ENCODE measurements around the gene PKP4.

PKP4 gene

DNA sequence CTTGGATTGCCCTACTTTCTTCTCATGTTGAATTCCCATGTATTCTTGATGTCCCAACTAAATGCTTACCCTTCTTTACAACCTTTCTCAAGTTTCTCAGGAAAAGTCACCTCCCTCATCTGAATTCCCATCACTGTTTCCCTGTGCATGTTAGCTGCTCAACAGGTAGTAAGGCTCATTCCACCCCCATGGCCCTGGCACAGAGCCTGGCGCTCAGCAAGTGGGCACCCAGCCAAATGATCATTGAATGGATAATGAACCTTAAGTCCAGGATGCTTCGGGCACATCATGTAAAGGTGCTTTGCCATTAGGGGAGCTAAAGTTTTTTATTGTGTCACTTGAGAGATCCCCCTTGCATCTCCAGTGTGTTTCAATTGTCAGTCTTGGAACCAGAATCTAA is 124.0 kb downstream of the PKP4 start:
- no peak overlapping the region for H3K27ac ChIP-seq (ENCODE audit: insufficient read depth, low read length, poor library complexity, severe bottlenecking)
- H3K36me3 ChIP-seq (ENCODE audit: control insufficient read depth, insufficient read depth, low read length): no peaks in the 10 kb centered on the region
- no peak for DNase-seq

DNA sequence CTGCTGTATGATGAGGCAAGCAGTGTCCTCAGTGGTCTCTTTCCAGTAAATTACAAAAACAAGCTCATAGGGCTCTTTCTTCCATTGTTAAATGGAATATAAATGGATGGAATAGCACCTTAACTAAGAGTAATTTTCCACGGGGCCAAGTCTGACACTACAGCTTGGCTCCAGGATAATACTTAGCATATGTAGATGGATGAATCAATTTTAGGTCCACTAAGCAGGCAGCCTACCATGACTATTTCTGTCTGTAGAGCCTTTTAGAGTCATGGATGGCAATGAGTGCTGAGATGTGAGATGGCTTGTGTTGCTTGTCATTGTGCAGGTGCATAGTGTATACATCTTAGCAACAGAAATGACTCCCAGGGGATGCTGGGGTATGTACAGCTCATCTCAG is 125.9 kb downstream of the PKP4 start:
- Histone ChIP-seq H3K27ac (ENCODE audit: insufficient read depth, low read length, poor library complexity, severe bottlenecking) (no peak overlapping the region), H3K27me3 (replicated peaks; ENCODE audit: control insufficient read depth, insufficient read depth, low read length, poor library complexity, severe bottlenecking) (no peaks in the 10 kb centered on the region), H3K36me3 (ENCODE audit: control insufficient read depth, insufficient read depth, low read length) (no peaks in the 10 kb centered on the region), H3K4me1 (ENCODE audit: control insufficient read depth, insufficient read depth, low read length, poor library complexity, severe bottlenecking) (no peaks in the 10 kb centered on the region), H3K9me3 (ENCODE audit: control insufficient read depth, low read length) (no peaks in the 10 kb centered on the region), H3K4me3 (ENCODE audit: insufficient read depth, low read depth, low read length, poor library complexity, severe bottlenecking) (no peak overlapping the region)
- no peak for DNase-seq

More for the DNA sequence above, 124.0 kb downstream of the PKP4 start:
- Histone ChIP-seq H3K4me1 (ENCODE audit: control insufficient read depth, insufficient read depth, low read length, poor library complexity, severe bottlenecking) (no peaks in the 10 kb centered on the region), H3K27me3 (replicated peaks; ENCODE audit: control insufficient read depth, insufficient read depth, low read length, poor library complexity, severe bottlenecking) (no peaks in the 10 kb centered on the region), H3K9me3 (ENCODE audit: control insufficient read depth, low read length) (no peaks in the 10 kb centered on the region), H3K4me3 (ENCODE audit: insufficient read depth, low read depth, low read length, poor library complexity, severe bottlenecking) (no peak overlapping the region)

DNA sequence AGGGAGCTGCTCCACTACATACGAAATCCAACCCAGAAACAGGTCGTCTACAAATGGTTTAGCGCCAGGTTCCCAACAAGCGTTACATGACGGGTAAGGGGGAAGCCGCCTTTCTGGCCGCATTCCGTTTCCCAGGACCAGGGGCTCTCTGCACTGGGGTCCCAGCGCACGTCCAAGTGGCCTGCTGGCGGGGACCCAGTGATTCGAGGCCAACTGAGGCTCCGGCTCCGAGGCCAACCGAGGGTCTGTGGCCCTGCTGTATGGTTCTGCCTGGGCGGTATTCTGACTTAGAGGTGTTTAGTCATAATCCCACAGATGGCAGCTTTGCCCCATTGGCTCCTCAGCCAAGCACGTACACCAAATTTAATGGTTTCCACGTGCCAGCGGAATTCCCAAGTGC is 127.2 kb downstream of the PKP4 start:
- Histone ChIP-seq H3K9me3 (ENCODE audit: control insufficient read depth, low read length) (no peaks in the 10 kb centered on the region), H3K4me3 (ENCODE audit: insufficient read depth, low read depth, low read length, poor library complexity, severe bottlenecking) (no peak overlapping the region), H3K27me3 (replicated peaks; ENCODE audit: control insufficient read depth, insufficient read depth, low read length, poor library complexity, severe bottlenecking) (no peaks in the 10 kb centered on the region), H3K27ac (ENCODE audit: insufficient read depth, low read length, poor library complexity, severe bottlenecking) (no peak overlapping the region), H3K36me3 (ENCODE audit: control insufficient read depth, insufficient read depth, low read length) (no peaks in the 10 kb centered on the region), H3K4me1 (ENCODE audit: control insufficient read depth, insufficient read depth, low read length, poor library complexity, severe bottlenecking) (no peaks in the 10 kb centered on the region)
- no peak for DNase-seq

DNA sequence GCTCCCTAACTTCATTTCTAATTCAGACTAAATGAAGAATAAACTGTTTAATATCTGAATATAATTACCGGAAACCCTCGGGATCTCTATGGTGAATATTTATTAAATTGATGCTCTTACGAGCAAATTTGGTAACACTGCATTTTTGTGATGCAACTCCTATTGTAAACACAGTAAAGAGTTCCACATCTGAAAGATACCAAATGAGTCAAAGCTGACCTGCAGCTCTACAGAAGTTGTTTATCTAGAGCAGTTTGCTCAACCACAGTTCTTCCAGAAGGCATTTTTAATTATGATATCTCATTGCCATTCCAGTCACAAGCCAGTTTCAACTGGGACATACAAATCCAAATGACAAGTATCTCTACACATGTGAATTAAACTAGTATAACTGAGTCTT is 129.7 kb downstream of the PKP4 start:
- H3K4me3 ChIP-seq (ENCODE audit: insufficient read depth, low read depth, low read length, poor library complexity, severe bottlenecking): no peak overlapping the region
- H3K36me3 ChIP-seq (ENCODE audit: control insufficient read depth, insufficient read depth, low read length): no peaks in the 10 kb centered on the region
- no peaks in the 10 kb centered on the region for H3K9me3 ChIP-seq (ENCODE audit: control insufficient read depth, low read length)
- H3K27ac ChIP-seq (ENCODE audit: insufficient read depth, low read length, poor library complexity, severe bottlenecking): no peak overlapping the region
- no peaks in the 10 kb centered on the region for H3K4me1 ChIP-seq (ENCODE audit: control insufficient read depth, insufficient read depth, low read length, poor library complexity, severe bottlenecking)
- no peak for DNase-seq
- no peaks in the 10 kb centered on the region for H3K27me3 ChIP-seq (replicated peaks; ENCODE audit: control insufficient read depth, insufficient read depth, low read length, poor library complexity, severe bottlenecking)

DNA sequence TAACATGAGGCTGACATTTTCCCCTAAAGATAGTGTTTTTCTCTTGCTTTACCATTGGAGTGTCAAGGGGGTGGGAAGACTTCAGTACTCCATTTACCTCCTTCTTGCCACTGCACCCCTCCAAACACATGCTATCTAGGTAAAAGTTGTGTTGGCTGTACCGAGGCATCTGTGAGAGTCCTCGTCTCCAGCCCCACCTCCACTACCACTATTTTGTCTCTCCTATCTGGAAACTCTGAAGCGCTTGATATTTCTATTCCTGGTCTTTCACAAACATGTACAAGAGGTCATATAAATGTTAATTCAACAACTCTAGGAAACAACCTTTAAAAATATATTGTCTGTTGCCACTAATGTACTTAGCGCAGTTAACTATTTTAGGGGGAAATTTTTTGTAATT is 132.6 kb downstream of the PKP4 start:
- no peak overlapping the region for H3K27ac ChIP-seq (ENCODE audit: insufficient read depth, low read length, poor library complexity, severe bottlenecking)
- no peaks in the 10 kb centered on the region for H3K27me3 ChIP-seq (replicated peaks; ENCODE audit: control insufficient read depth, insufficient read depth, low read length, poor library complexity, severe bottlenecking)
- no peak overlapping the region for H3K4me3 ChIP-seq (ENCODE audit: insufficient read depth, low read depth, low read length, poor library complexity, severe bottlenecking)
- no peaks in the 10 kb centered on the region for H3K9me3 ChIP-seq (ENCODE audit: control insufficient read depth, low read length)
- no peaks in the 10 kb centered on the region for H3K36me3 ChIP-seq (ENCODE audit: control insufficient read depth, insufficient read depth, low read length)
- H3K4me1 ChIP-seq (ENCODE audit: control insufficient read depth, insufficient read depth, low read length, poor library complexity, severe bottlenecking): no peaks in the 10 kb centered on the region
- DNase-seq: no peak

DNA sequence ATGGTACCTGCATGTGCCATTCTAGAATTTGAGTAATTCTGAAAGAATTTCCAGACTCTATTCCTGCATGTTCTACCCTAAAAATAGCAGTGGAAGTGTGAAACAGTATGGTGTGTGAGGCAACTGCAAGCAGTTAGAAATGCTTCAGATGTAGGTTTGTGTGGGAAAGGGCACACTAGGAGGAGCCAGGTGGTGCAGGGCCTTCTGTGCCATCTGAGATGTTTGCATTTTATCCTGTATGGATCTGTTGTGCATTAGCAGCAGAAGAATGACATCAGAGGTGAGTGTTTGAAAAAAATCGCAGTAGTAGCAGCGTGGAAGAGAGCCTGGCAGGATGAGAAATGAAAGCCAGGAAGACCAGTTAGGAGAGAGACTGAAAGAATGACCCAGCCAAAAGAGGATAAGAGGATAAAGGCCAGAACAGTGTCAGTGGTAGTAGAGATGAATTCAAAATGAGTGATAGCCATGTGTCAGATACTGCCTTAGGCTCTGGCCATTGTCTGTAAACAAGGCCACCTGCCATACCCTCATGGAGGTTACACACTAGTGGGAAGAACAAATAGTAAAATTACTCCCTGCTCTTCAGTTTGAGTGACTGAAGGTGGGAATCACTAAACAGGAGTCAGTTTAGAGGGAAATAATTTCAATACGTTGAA is 142.2 kb downstream of the PKP4 start:
- DNase-seq: no peak
- no peaks in the 10 kb centered on the region for H3K27me3 ChIP-seq (replicated peaks; ENCODE audit: control insufficient read depth, insufficient read depth, low read length, poor library complexity, severe bottlenecking)
- no peaks in the 10 kb centered on the region for H3K4me1 ChIP-seq (ENCODE audit: control insufficient read depth, insufficient read depth, low read length, poor library complexity, severe bottlenecking)
- H3K9me3 ChIP-seq (ENCODE audit: control insufficient read depth, low read length): no peaks in the 10 kb centered on the region
- H3K36me3 ChIP-seq (ENCODE audit: control insufficient read depth, insufficient read depth, low read length): no peaks in the 10 kb centered on the region
- no peak overlapping the region for H3K27ac ChIP-seq (ENCODE audit: insufficient read depth, low read length, poor library complexity, severe bottlenecking)
- no peak overlapping the region for H3K4me3 ChIP-seq (ENCODE audit: insufficient read depth, low read depth, low read length, poor library complexity, severe bottlenecking)

DNA sequence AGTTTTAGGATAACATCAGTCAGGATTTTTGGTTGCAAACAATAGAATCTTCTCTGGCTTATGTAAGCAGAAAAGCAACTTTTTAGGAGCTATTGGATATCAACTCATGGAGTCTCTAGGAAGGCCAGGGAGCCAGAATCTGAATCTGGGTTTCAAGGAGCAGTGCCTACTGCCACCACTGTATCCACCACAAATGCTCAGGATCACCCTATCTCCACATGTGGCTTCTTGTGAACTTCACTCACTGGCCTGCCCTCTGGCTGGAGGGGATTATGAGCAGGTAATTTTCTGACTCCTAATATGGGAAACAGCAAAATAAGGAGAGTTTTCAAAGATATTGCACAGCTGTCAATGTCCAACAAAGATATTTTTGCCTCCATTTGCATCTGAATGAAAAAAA is 142.9 kb downstream of the PKP4 start:
- H3K27me3 ChIP-seq (replicated peaks; ENCODE audit: control insufficient read depth, insufficient read depth, low read length, poor library complexity, severe bottlenecking): no peaks in the 10 kb centered on the region
- H3K4me1 ChIP-seq (ENCODE audit: control insufficient read depth, insufficient read depth, low read length, poor library complexity, severe bottlenecking): no peaks in the 10 kb centered on the region
- H3K9me3 ChIP-seq (ENCODE audit: control insufficient read depth, low read length): no peaks in the 10 kb centered on the region
- H3K27ac ChIP-seq (ENCODE audit: insufficient read depth, low read length, poor library complexity, severe bottlenecking): no peak overlapping the region
- no peak for DNase-seq
- H3K4me3 ChIP-seq (ENCODE audit: insufficient read depth, low read depth, low read length, poor library complexity, severe bottlenecking): no peak overlapping the region
- no peaks in the 10 kb centered on the region for H3K36me3 ChIP-seq (ENCODE audit: control insufficient read depth, insufficient read depth, low read length)

DNA sequence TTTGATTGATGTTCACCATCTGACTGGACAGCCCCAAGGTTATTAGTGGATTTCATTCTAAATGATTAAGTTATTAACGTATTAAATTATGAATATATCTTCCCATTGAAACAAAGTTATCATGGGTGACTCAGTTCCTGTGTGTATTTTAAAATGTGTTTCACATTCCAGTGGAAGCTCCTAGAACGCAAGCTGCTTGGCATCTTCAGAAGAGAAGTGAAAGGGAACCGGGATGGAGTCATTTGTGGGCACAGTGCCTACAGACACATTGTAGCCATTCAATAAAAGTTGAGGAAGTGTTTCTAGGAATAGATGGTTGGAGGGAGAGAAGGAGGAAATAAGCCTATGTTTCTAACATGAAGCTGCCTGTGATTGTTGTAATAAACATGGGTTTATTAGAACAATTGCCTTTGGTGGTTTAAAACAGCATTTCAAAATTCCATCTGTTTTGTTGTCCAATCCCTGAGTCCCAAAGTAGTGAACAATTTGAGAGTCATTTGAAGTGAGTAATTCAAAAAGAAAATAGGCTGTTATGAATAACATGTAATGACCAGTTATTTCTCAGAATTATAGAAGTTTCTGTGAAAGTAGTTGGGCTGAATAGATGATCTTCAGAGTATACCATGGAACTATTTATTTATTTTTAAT is 143.5 kb downstream of the PKP4 start:
- DNase-seq: no peak
- Histone ChIP-seq H3K9me3 (ENCODE audit: control insufficient read depth, low read length) (no peaks in the 10 kb centered on the region), H3K4me3 (ENCODE audit: insufficient read depth, low read depth, low read length, poor library complexity, severe bottlenecking) (no peak overlapping the region), H3K36me3 (ENCODE audit: control insufficient read depth, insufficient read depth, low read length) (no peaks in the 10 kb centered on the region), H3K27ac (ENCODE audit: insufficient read depth, low read length, poor library complexity, severe bottlenecking) (no peak overlapping the region), H3K4me1 (ENCODE audit: control insufficient read depth, insufficient read depth, low read length, poor library complexity, severe bottlenecking) (no peaks in the 10 kb centered on the region), H3K27me3 (replicated peaks; ENCODE audit: control insufficient read depth, insufficient read depth, low read length, poor library complexity, severe bottlenecking) (no peaks in the 10 kb centered on the region)

DNA sequence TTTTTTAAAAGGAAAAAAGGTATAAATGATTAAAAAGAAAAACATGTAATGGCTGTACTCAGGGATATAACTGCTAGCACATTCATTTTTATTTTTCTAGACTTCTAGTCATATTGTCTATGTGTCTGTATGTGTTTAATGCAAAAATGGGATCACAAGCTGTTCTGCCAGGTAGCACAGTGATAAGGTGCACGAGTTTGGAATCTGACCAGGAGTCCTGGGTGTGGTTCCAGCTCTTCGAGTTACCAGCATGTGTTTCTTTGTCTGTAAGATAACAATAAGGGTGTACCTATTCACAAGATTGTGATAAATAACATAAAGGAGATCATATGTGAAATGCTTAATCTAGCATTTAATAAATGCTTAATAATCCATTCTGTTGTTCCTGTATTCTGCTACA is 145.3 kb downstream of the PKP4 start:
- DNase-seq: no peak
- no peak overlapping the region for H3K4me3 ChIP-seq (ENCODE audit: insufficient read depth, low read depth, low read length, poor library complexity, severe bottlenecking)
- no peaks in the 10 kb centered on the region for H3K27me3 ChIP-seq (replicated peaks; ENCODE audit: control insufficient read depth, insufficient read depth, low read length, poor library complexity, severe bottlenecking)
- H3K4me1 ChIP-seq (ENCODE audit: control insufficient read depth, insufficient read depth, low read length, poor library complexity, severe bottlenecking): no peaks in the 10 kb centered on the region
- H3K9me3 ChIP-seq (ENCODE audit: control insufficient read depth, low read length): no peaks in the 10 kb centered on the region
- no peak overlapping the region for H3K27ac ChIP-seq (ENCODE audit: insufficient read depth, low read length, poor library complexity, severe bottlenecking)
- no peaks in the 10 kb centered on the region for H3K36me3 ChIP-seq (ENCODE audit: control insufficient read depth, insufficient read depth, low read length)

DNA sequence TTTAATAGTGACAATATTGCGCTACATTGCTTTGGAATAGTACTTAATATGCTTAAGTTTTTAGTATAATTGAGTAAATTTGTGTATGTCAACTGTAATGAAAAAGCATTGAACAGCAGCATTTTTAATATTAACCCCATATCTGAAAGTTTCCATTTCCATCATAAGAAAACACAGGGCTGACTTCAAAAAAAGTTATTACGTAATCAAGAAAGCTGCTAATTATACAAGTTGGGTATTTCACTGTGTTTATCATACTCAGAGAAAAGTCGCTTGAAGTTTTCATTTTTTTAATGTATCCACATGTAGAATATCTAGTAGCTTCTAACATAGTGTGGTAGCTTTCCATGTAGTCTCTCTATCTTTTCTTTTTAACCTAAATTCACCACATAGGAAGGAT is 146.5 kb downstream of the PKP4 start:
- no peaks in the 10 kb centered on the region for H3K27me3 ChIP-seq (replicated peaks; ENCODE audit: control insufficient read depth, insufficient read depth, low read length, poor library complexity, severe bottlenecking)
- H3K4me1 ChIP-seq (ENCODE audit: control insufficient read depth, insufficient read depth, low read length, poor library complexity, severe bottlenecking): no peaks in the 10 kb centered on the region
- no peak for DNase-seq
- H3K36me3 ChIP-seq (ENCODE audit: control insufficient read depth, insufficient read depth, low read length): no peaks in the 10 kb centered on the region
- H3K27ac ChIP-seq (ENCODE audit: insufficient read depth, low read length, poor library complexity, severe bottlenecking): no peak overlapping the region
- no peaks in the 10 kb centered on the region for H3K9me3 ChIP-seq (ENCODE audit: control insufficient read depth, low read length)
- H3K4me3 ChIP-seq (ENCODE audit: insufficient read depth, low read depth, low read length, poor library complexity, severe bottlenecking): no peak overlapping the region

All from effector memory CD4-positive, alpha-beta T cell (primary cell).